ENCODE measurements around the gene HPSE2. TPM values are rescaled to one million over a fixed set of nuclear protein-coding genes. Genes with fewer than 3 reads are reported as not detected.

HPSE2 gene
- total RNA-seq, 1 donor, result 5.6 TPM

- TF ChIP-seq CTCF (IDR thresholded peaks at IDR 0.05; ENCODE audit: insufficient read depth, low read depth, low read length), result no peak
- DNase-seq (ENCODE audit: low read depth), result no peak
- no peak overlapping the region for H3K4me3 ChIP-seq (ENCODE audit: low read depth, low read length)
Observed at GRCh38 chr10:98408799-98409198, 826.9 kb downstream of the HPSE2 start.

GRCh38 chr10:98407744-98408241, 827.9 kb downstream of the HPSE2 start:
- no peak overlapping the region for H3K4me3 ChIP-seq (ENCODE audit: low read depth, low read length)
- no peak for DNase-seq (ENCODE audit: low read depth)

More at GRCh38 chr10:98407744-98408241, 827.9 kb downstream of the HPSE2 start:
- TF ChIP-seq CTCF (IDR thresholded peaks at IDR 0.05; ENCODE audit: insufficient read depth, low read depth, low read length), result no peak

Small RNAs within 50 kb of the gene (small RNA-seq; reads per million reads assigned to genes)
- not detected for gene MIR4685
- gene MIR6507, result 0.56 reads per million

Other genes starting within 250 kb of the HPSE2 start
- gene CNNM1, start 93.5 kb upstream of the HPSE2 start, total RNA-seq, result 3.5 and 5.8 TPM in 2 replicates
- gene GOT1, start 194.8 kb upstream of the HPSE2 start, total RNA-seq, result 27.2 and 49.0 TPM in 2 replicates